Measurements from ENCODE around the gene USP14.

Gene USP14

DNA sequence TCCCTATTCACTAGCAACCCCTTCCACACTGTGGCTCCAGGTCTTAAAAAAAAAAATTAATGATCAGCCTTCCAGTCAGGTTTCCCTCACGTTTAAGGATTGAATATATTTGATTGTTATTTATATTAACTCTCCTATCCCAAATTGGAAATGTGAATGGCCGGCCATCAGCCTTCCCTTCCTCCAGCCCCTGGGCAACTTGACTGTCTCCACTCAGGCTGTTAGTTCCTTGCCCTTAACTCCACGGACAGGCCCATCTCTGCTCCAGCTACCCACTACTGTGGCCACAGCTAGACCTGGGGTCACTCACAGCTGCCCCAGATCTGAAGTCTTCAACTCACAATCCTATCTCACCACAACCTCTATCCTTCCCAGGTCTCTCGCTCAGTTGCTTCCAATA is 69.5 kb downstream of the USP14 start (continued):
- TF ChIP-seq, protein P1, sequence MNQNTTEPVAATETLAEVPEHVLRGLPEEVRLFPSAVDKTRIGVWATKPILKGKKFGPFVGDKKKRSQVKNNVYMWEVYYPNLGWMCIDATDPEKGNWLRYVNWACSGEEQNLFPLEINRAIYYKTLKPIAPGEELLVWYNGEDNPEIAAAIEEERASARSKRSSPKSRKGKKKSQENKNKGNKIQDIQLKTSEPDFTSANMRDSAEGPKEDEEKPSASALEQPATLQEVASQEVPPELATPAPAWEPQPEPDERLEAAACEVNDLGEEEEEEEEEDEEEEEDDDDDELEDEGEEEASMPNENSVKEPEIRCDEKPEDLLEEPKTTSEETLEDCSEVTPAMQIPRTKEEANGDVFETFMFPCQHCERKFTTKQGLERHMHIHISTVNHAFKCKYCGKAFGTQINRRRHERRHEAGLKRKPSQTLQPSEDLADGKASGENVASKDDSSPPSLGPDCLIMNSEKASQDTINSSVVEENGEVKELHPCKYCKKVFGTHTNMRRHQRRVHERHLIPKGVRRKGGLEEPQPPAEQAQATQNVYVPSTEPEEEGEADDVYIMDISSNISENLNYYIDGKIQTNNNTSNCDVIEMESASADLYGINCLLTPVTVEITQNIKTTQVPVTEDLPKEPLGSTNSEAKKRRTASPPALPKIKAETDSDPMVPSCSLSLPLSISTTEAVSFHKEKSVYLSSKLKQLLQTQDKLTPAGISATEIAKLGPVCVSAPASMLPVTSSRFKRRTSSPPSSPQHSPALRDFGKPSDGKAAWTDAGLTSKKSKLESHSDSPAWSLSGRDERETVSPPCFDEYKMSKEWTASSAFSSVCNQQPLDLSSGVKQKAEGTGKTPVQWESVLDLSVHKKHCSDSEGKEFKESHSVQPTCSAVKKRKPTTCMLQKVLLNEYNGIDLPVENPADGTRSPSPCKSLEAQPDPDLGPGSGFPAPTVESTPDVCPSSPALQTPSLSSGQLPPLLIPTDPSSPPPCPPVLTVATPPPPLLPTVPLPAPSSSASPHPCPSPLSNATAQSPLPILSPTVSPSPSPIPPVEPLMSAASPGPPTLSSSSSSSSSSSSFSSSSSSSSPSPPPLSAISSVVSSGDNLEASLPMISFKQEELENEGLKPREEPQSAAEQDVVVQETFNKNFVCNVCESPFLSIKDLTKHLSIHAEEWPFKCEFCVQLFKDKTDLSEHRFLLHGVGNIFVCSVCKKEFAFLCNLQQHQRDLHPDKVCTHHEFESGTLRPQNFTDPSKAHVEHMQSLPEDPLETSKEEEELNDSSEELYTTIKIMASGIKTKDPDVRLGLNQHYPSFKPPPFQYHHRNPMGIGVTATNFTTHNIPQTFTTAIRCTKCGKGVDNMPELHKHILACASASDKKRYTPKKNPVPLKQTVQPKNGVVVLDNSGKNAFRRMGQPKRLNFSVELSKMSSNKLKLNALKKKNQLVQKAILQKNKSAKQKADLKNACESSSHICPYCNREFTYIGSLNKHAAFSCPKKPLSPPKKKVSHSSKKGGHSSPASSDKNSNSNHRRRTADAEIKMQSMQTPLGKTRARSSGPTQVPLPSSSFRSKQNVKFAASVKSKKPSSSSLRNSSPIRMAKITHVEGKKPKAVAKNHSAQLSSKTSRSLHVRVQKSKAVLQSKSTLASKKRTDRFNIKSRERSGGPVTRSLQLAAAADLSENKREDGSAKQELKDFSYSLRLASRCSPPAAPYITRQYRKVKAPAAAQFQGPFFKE (tag by site-specific recombination; IDR thresholded peaks at IDR 0.05; ENCODE audit: borderline replicate concordance): no peak
- no peak for TF ChIP-seq GLIS2 (tag by site-specific recombination; IDR thresholded peaks at IDR 0.05)
- TF ChIP-seq ZNF629 (tag by site-specific recombination; IDR thresholded peaks at IDR 0.05): no peak

DNA sequence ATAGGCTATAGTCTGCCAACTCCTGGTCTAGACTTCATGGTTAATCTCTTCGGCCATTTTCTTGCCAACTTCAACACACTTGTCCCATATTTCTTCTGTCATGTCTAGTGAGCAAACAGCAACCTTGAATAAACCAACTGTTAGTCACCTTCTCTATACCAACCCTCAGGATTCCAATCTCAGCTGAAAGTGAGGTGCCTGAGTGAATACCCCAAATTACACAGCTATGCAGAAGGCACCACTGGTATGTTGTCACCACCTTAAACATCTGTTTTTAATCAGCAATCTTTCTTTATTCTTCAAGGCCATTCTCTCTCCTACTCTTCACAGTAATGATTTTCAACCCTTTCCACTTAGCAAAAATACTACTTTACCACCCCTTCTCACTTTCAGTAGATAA is 70.2 kb downstream of the USP14 start:
- Histone ChIP-seq H3K9me3 (ENCODE audit: control insufficient read depth, insufficient read depth, low read depth, low read length) (no peaks in the 10 kb centered on the region), H3K4me3 (ENCODE audit: low read depth, low read length) (no peak overlapping the region), H3K27ac (ENCODE audit: extremely low read depth, low read depth, low read length) (no peak overlapping the region), H3K36me3 (ENCODE audit: control insufficient read depth in 2 of 2, insufficient read depth in 1 of 2, low read length in 2 of 2) (peaks cover 21 to 28% of the 10 kb centered on the region in 2 experiments), H3K4me1 (ENCODE audit: control insufficient read depth, insufficient read depth, low read length) (no peaks in the 10 kb centered on the region)
- TF ChIP-seq ZBTB8A (tag by site-specific recombination; IDR thresholded peaks at IDR 0.05) (no peak), PRDM1 (tag by site-specific recombination; IDR thresholded peaks at IDR 0.05) (0 out of 2 replicates have a peak, but pooled peaks have one; percentile 13)
- ChIA-PET POLR2A (no interaction called here), CTCF (no interaction called here)

DNA sequence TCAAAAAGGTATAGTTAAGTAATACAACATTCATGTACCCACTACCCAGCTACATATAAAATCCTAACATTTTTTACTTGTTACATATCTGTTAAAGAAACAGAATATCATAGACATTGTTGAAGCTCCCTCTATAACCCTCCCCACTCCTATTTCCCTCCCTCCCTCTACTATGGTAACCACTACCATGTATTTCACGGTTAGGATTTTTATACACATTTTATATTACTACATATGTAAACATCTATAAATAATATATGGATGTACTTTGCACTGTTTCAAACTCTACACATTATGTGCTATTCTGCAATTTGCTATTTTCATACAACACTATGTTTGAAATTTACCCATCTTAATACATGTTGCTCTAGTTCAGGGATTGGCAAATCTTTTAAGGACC is 73.2 kb downstream of the USP14 start:
- TF ChIP-seq ZNF169 (tag by site-specific recombination; IDR thresholded peaks at IDR 0.05) (no peak), ZNF571 (tag by site-specific recombination; IDR thresholded peaks at IDR 0.05) (no peak), ZNF433 (tag by site-specific recombination; IDR thresholded peaks at IDR 0.05; ENCODE audit: low read depth) (no peak), ZNF114 (tag by site-specific recombination; IDR thresholded peaks at IDR 0.05) (no peak), SCRT2 (tag by site-specific recombination; IDR thresholded peaks at IDR 0.05) (no peak), ZNF2 (tag by site-specific recombination; IDR thresholded peaks at IDR 0.05) (no peak), IKZF3 (tag by site-specific recombination; IDR thresholded peaks at IDR 0.05) (no peak), ZNF23 (tag by site-specific recombination; IDR thresholded peaks at IDR 0.05; ENCODE audit: borderline replicate concordance) (no peak), ZNF341 (tag by site-specific recombination; IDR thresholded peaks at IDR 0.05; ENCODE audit: low read depth) (no peak), ZNF501 (tag by site-specific recombination; IDR thresholded peaks at IDR 0.05) (no peak), ZFP41 (tag by site-specific recombination; IDR thresholded peaks at IDR 0.05; ENCODE audit: borderline replicate concordance) (no peak), ZNF48 (tag by site-specific recombination; IDR thresholded peaks at IDR 0.05) (no peak), ZNF155 (tag by site-specific recombination; IDR thresholded peaks at IDR 0.05) (no peak), MZF1 (tag by site-specific recombination; IDR thresholded peaks at IDR 0.05; ENCODE audit: borderline replicate concordance) (no peak), ZNF157 (tag by site-specific recombination; IDR thresholded peaks at IDR 0.05) (no peak), KLF16 (tag by site-specific recombination; IDR thresholded peaks at IDR 0.05) (no peak)
- TF ChIP-seq, protein P2, sequence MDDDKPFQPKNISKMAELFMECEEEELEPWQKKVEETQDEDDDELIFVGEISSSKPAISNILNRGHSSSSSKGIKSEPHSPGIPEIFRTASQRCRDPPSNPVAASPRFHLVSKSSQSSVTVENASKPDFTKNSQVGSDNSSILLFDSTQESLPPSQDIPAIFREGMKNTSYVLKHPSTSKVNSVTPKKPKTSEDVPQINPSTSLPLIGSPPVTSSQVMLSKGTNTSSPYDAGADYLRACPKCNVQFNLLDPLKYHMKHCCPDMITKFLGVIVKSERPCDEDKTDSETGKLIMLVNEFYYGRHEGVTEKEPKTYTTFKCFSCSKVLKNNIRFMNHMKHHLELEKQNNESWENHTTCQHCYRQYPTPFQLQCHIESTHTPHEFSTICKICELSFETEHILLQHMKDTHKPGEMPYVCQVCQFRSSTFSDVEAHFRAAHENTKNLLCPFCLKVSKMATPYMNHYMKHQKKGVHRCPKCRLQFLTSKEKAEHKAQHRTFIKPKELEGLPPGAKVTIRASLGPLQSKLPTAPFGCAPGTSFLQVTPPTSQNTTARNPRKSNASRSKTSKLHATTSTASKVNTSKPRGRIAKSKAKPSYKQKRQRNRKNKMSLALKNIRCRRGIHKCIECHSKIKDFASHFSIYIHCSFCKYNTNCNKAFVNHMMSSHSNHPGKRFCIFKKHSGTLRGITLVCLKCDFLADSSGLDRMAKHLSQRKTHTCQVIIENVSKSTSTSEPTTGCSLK (tag by site-specific recombination; IDR thresholded peaks at IDR 0.05): no peak
- TF ChIP-seq, protein P3, sequence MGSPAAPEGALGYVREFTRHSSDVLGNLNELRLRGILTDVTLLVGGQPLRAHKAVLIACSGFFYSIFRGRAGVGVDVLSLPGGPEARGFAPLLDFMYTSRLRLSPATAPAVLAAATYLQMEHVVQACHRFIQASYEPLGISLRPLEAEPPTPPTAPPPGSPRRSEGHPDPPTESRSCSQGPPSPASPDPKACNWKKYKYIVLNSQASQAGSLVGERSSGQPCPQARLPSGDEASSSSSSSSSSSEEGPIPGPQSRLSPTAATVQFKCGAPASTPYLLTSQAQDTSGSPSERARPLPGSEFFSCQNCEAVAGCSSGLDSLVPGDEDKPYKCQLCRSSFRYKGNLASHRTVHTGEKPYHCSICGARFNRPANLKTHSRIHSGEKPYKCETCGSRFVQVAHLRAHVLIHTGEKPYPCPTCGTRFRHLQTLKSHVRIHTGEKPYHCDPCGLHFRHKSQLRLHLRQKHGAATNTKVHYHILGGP (tag by site-specific recombination; IDR thresholded peaks at IDR 0.05): no peak
- TF ChIP-seq, protein P4, sequence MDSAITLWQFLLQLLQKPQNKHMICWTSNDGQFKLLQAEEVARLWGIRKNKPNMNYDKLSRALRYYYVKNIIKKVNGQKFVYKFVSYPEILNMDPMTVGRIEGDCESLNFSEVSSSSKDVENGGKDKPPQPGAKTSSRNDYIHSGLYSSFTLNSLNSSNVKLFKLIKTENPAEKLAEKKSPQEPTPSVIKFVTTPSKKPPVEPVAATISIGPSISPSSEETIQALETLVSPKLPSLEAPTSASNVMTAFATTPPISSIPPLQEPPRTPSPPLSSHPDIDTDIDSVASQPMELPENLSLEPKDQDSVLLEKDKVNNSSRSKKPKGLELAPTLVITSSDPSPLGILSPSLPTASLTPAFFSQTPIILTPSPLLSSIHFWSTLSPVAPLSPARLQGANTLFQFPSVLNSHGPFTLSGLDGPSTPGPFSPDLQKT (IDR thresholded peaks at IDR 0.05; ENCODE audit: borderline replicate concordance, low read depth, low read length): no peak
- POLR2A ChIA-PET: no interaction called here

More for the DNA sequence above, 73.2 kb downstream of the USP14 start:
- Histone ChIP-seq H3K36me3 (ENCODE audit: control insufficient read depth in 2 of 2, insufficient read depth in 1 of 2, low read length in 2 of 2) (peaks cover 4 to 12% of the 10 kb centered on the region in 2 experiments; a peak in 2 of 3 replicates), H3K4me3 (ENCODE audit: low read depth, low read length) (no peak overlapping the region), H3K27ac (ENCODE audit: extremely low read depth, low read depth, low read length) (no peak overlapping the region), H3K9me3 (ENCODE audit: control insufficient read depth, insufficient read depth, low read depth, low read length) (no peaks in the 10 kb centered on the region), H3K4me1 (ENCODE audit: control insufficient read depth, insufficient read depth, low read length) (no peaks in the 10 kb centered on the region)
- CTCF ChIA-PET: interaction anchor here (0.5 kb wide), 2 partner anchors 17 to 133 kb away, joined by 4 read pairs; no protein-coding TSS in a partner anchor

All from HEK293 (cell line).